ENCODE data around the gene SLC22A13.

DNA sequence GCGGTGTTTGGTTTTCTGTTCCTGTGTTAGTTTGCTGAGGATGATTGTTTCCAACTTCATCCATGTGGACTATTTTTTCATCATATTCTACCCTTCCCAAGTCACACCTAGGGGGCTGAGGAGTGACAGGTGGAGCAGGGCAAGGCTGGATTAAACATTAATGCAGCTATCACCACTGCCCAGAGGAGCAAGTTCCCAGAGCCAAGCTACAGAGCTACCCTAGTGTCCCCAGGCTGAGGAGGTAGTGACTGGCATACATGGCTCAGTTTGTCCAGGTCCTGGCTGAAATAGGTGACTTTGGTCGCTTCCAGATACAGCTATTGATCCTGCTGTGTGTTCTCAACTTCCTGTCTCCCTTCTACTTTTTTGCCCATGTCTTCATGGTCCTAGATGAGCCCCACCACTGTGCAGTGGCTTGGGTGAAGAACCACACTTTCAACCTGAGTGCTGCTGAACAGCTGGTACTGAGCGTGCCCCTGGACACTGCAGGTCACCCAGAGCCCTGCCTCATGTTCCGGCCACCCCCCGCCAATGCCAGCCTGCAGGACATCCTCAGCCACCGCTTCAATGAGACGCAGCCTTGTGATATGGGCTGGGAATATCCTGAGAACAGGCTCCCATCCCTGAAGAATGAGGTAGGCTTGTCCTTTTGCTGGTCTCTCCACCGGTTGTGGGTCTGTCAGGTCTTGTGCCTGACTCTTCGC, at the start of gene SLC22A13:
- TF ChIP-seq, protein P1, sequence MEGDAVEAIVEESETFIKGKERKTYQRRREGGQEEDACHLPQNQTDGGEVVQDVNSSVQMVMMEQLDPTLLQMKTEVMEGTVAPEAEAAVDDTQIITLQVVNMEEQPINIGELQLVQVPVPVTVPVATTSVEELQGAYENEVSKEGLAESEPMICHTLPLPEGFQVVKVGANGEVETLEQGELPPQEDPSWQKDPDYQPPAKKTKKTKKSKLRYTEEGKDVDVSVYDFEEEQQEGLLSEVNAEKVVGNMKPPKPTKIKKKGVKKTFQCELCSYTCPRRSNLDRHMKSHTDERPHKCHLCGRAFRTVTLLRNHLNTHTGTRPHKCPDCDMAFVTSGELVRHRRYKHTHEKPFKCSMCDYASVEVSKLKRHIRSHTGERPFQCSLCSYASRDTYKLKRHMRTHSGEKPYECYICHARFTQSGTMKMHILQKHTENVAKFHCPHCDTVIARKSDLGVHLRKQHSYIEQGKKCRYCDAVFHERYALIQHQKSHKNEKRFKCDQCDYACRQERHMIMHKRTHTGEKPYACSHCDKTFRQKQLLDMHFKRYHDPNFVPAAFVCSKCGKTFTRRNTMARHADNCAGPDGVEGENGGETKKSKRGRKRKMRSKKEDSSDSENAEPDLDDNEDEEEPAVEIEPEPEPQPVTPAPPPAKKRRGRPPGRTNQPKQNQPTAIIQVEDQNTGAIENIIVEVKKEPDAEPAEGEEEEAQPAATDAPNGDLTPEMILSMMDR (IDR thresholded peaks at IDR 0.05 in 2 of 3, conservative IDR thresholded peaks at IDR 0.05 in 1 of 3; ENCODE audit: insufficient read depth in 2 of 3, low read depth in 1 of 3, low read length in 3 of 3): no peak
- no peak for TF ChIP-seq POLR2AphosphoS2 (IDR thresholded peaks at IDR 0.05; ENCODE audit: low read length)
- TF ChIP-seq, protein P2, sequence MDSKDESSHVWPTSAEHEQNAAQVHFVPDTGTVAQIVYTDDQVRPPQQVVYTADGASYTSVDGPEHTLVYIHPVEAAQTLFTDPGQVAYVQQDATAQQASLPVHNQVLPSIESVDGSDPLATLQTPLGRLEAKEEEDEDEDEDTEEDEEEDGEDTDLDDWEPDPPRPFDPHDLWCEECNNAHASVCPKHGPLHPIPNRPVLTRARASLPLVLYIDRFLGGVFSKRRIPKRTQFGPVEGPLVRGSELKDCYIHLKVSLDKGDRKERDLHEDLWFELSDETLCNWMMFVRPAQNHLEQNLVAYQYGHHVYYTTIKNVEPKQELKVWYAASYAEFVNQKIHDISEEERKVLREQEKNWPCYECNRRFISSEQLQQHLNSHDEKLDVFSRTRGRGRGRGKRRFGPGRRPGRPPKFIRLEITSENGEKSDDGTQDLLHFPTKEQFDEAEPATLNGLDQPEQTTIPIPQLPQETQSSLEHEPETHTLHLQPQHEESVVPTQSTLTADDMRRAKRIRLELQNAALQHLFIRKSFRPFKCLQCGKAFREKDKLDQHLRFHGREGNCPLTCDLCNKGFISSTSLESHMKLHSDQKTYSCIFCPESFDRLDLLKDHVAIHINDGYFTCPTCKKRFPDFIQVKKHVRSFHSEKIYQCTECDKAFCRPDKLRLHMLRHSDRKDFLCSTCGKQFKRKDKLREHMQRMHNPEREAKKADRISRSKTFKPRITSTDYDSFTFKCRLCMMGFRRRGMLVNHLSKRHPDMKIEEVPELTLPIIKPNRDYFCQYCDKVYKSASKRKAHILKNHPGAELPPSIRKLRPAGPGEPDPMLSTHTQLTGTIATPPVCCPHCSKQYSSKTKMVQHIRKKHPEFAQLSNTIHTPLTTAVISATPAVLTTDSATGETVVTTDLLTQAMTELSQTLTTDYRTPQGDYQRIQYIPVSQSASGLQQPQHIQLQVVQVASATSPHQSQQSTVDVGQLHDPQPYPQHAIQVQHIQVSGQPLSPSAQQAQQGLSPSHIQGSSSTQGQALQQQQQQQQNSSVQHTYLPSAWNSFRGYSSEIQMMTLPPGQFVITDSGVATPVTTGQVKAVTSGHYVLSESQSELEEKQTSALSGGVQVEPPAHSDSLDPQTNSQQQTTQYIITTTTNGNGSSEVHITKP (IDR thresholded peaks at IDR 0.05; ENCODE audit: partially characterized antibody): no peak
- no peak for TF ChIP-seq ESRRB (CRISPR knock-in tag; IDR thresholded peaks at IDR 0.05; ENCODE audit: borderline replicate concordance)
- no peak for TF ChIP-seq NR1H2 (CRISPR knock-in tag; IDR thresholded peaks at IDR 0.05)
- no peak for TF ChIP-seq ETV6 (IDR thresholded peaks at IDR 0.05; ENCODE audit: borderline replicate concordance in 1 of 2, low read depth in 2 of 2, low read length in 1 of 2)
- no peak for TF ChIP-seq ETV6 (CRISPR knock-in tag; IDR thresholded peaks at IDR 0.05; ENCODE audit: borderline replicate concordance)
- no peak for TF ChIP-seq SIX5 (IDR thresholded peaks at IDR 0.05; ENCODE audit: borderline replicate concordance in 1 of 2, insufficient read depth in 1 of 2, low read depth in 1 of 2, low read length in 2 of 2)
- no peak for TF ChIP-seq GABPA (tag; conservative IDR thresholded peaks at IDR 0.05; ENCODE audit: low read depth)

Measured in K562 (cell line).